Lower leg skin (tissue), 3 donors: ENCODE results near the gene KIAA1671.

Source experiments
- POLR2A ChIP-seq, 2 donors: fragments of 450-650 bp; IDR thresholded peaks; one replicate each; pipeline ENCODE4 v1.6.1; 2016 to 2017; ENCODE audit warnings: antibody characterized with exemption in 2 of 2, mild to moderate bottlenecking in 1 of 2, moderate library complexity in 1 of 2
- TF ChIP-seq, protein P1 (sequence below), 3 donors: fragments of 450-650 bp; IDR thresholded peaks; one replicate each; pipeline ENCODE4 v1.5.1; 2016; ENCODE audit warnings: antibody characterized with exemption in 3 of 3, mild to moderate bottlenecking in 3 of 3, moderate library complexity in 2 of 3

DNA sequence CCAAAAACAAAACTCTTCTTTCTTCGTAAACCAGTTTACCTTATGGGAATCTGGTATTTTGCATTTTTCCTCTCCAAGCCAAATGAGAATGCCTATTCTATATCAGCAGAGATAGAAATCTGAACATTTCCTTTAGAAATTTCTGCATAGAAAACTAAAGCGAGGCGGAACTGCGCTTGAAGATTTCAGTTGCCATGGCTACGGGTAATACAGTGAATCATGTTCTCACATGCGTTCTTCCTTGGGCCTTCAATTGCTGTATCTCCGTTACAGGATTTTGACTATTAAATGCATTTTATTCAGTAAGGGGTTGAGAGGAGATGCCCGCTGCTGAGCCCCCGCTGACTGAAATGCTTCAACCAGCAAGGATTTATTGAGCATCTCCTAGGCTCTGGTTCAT, 138.9 kb downstream of the KIAA1671 start:
- TF ChIP-seq, protein P1, sequence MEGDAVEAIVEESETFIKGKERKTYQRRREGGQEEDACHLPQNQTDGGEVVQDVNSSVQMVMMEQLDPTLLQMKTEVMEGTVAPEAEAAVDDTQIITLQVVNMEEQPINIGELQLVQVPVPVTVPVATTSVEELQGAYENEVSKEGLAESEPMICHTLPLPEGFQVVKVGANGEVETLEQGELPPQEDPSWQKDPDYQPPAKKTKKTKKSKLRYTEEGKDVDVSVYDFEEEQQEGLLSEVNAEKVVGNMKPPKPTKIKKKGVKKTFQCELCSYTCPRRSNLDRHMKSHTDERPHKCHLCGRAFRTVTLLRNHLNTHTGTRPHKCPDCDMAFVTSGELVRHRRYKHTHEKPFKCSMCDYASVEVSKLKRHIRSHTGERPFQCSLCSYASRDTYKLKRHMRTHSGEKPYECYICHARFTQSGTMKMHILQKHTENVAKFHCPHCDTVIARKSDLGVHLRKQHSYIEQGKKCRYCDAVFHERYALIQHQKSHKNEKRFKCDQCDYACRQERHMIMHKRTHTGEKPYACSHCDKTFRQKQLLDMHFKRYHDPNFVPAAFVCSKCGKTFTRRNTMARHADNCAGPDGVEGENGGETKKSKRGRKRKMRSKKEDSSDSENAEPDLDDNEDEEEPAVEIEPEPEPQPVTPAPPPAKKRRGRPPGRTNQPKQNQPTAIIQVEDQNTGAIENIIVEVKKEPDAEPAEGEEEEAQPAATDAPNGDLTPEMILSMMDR (IDR thresholded peaks at IDR 0.05), result no peak
- TF ChIP-seq POLR2A (IDR thresholded peaks at IDR 0.05), result no peak
